Fibroblast of lung (primary cell): Measurements from ENCODE around the gene PPP2R1B. TPM values are rescaled to one million over a fixed set of nuclear protein-coding genes. Genes with fewer than 3 reads are reported as not detected.

Experiments used
- DNase-seq, 2 donors: peaks; one replicate each; pipeline versions ENCODE4 v3.0.0 to v3.0.0-alpha.2; 2010; ENCODE audit warnings: low read depth in 2 of 2
- H2AFZ ChIP-seq: 2 replicates; pipeline ENCODE4 v1.5.1; 2012; ENCODE audit warnings: low read length, control low read depth, inconsistent platforms
- H3K27ac ChIP-seq: 2 replicates; pipeline ENCODE4 v1.5.1; 2011; ENCODE audit warnings: low read length, control low read depth; ENCODE audit not compliant: insufficient read depth
- H3K27me3 ChIP-seq: 2 replicates; pipeline ENCODE4 v1.5.1; 2011; ENCODE audit warnings: mild to moderate bottlenecking, low read length; ENCODE audit not compliant: control insufficient read depth, insufficient read depth
- H3K36me3 ChIP-seq: 2 replicates; pipeline ENCODE4 v1.5.1; 2011; ENCODE audit warnings: low read length; ENCODE audit not compliant: control insufficient read depth, insufficient read depth
- H3K4me1 ChIP-seq: 2 replicates; pipeline ENCODE4 v1.5.1; 2011; ENCODE audit warnings: low read length; ENCODE audit not compliant: control insufficient read depth, insufficient read depth; ENCODE audit errors: extremely low read depth
- H3K4me2 ChIP-seq: 2 replicates; pipeline ENCODE4 v1.5.1; 2011; ENCODE audit warnings: low read length, control low read depth; ENCODE audit not compliant: insufficient read depth; ENCODE audit errors: extremely low read depth
- H3K4me3 ChIP-seq, 4 experiments: fragments of 200-600 bp in 1 of 4; sonication (generic) in 1 of 4; replicated peaks in 1 of 4; 2 replicates each; pipeline ENCODE4 v1.5.1; 2011 to 2016; ENCODE audit warnings: low read length in 4 of 4, low read depth in 3 of 4, mild to moderate bottlenecking in 3 of 4, control low read depth in 2 of 4, inconsistent platforms in 1 of 4, mixed read lengths in 1 of 4; ENCODE audit not compliant: insufficient read depth in 1 of 4; ENCODE audit errors: control extremely low read depth in 1 of 4
- H3K79me2 ChIP-seq: 2 replicates; pipeline ENCODE4 v1.5.1; 2012; ENCODE audit warnings: mild to moderate bottlenecking, low read length, inconsistent platforms; ENCODE audit not compliant: control insufficient read depth, insufficient read depth
- H3K9ac ChIP-seq: 2 replicates; pipeline ENCODE4 v1.5.1; 2011; ENCODE audit warnings: mild to moderate bottlenecking, low read length, control low read depth; ENCODE audit not compliant: insufficient read depth
- H3K9me3 ChIP-seq: 2 replicates; pipeline ENCODE4 v1.5.1; 2012; ENCODE audit warnings: low read depth, low read length; ENCODE audit not compliant: control insufficient read depth, insufficient read depth
- H4K20me1 ChIP-seq: 2 replicates; pipeline ENCODE4 v1.5.1; 2011; ENCODE audit warnings: low read length; ENCODE audit not compliant: control insufficient read depth, insufficient read depth; ENCODE audit errors: extremely low read depth
- EZH2 ChIP-seq: IDR thresholded peaks from 2 replicates; pipeline ENCODE4 v1.5.1; 2012; ENCODE audit warnings: low read length, control low read depth, mild to moderate bottlenecking; ENCODE audit errors: missing control alignments
- polyA plus RNA-seq, 2 donors: library from polyadenylated mRNA; depleted of rRNA in 1 of 2; stranded (reverse) in 1 of 2; unstranded in 1 of 2; fragments of >200 nt; gene quantifications; 2 replicates each; pipeline ENCODE4 v1.2.1, GENCODE V29; 2011 to 2012; ENCODE audit warnings: missing spikeins in 1 of 2
- total RNA-seq: library from RNA; depleted of rRNA; stranded (reverse); fragments of >200 nt; gene quantifications from 2 replicates; pipeline ENCODE4 v1.2.1, GENCODE V29; 2014
- TF ChIP-seq, protein P1 (sequence below), 2 donors: IDR thresholded peaks in 1 of 2; conservative IDR thresholded peaks in 1 of 2; 1 replicate in 1 of 2; 2 replicates in 1 of 2; pipeline ENCODE4 v1.5.1; 2011 to 2012; ENCODE audit warnings: low read length in 2 of 2, control low read depth in 1 of 2, inconsistent platforms in 1 of 2, low read depth in 1 of 2, mild to moderate bottlenecking in 1 of 2

The PPP2R1B gene
- total and polyA plus RNA-seq, 2 donors (not counting 1 experiment from before 2014, with no cell fraction given), result 40.3 to 43.1 TPM

GRCh38 chr11:111761036-111761435 lies 5.2 kb downstream of the PPP2R1B start:
- no peak overlapping the region for H3K4me2 ChIP-seq
- H3K79me2 ChIP-seq, result peaks cover 35% of the 10 kb centered on the region
- H3K36me3 ChIP-seq, result peaks cover 7% of the 10 kb centered on the region
- H3K4me1 ChIP-seq, result peaks cover 2% of the 10 kb centered on the region
- H2AFZ ChIP-seq, result no peak overlapping the region
- peak in 1 of 2 donors; percentile 26 for DNase-seq
- H3K4me3 ChIP-seq, result no peak overlapping the region
- no peaks in the 10 kb centered on the region for H3K27me3 ChIP-seq
- no peak overlapping the region for H3K9ac ChIP-seq
- no peaks in the 10 kb centered on the region for H4K20me1 ChIP-seq
- no peak overlapping the region for H3K27ac ChIP-seq
- no peaks in the 10 kb centered on the region for H3K9me3 ChIP-seq
- no peak for TF ChIP-seq EZH2

DNA sequence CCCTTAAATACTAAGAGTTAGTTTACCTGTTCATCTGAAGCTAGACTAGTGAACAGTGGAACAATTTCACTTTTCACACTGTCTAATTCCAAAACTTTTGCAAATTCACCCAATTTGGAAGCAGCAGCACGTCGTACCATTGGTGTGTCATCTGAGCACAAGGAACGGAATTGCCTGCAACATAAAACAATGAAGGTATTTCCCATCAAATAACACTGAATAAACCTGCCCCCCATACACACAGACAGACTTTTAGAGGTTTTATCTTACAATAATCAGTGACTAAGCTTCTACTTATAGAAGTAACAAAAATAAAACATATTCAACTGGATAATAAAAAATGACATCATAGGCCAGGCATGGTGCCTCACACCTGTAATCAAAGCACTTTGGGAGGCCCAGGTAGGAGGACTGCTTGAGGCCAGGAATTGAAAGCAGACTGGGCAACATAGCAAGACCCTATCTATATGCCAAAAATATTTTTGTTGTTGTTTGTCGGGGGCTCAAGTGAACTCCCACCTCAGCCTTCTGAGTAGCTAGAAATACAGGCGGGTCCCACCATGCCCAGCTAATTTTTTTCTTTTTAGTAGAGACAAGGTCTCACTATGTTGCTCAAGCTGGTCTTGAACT lies 6.3 kb downstream of the PPP2R1B start:
- Histone ChIP-seq H3K4me2 (no peak overlapping the region), H3K27ac (no peak overlapping the region), H3K79me2 (peaks cover 23% of the 10 kb centered on the region), H3K9ac (no peak overlapping the region), H3K4me1 (peaks cover 2% of the 10 kb centered on the region), H4K20me1 (no peaks in the 10 kb centered on the region), H3K9me3 (no peaks in the 10 kb centered on the region), H2AFZ (no peak overlapping the region), H3K27me3 (no peaks in the 10 kb centered on the region), H3K4me3 (no peak overlapping the region), H3K36me3 (peaks cover 7% of the 10 kb centered on the region)
- no peak for DNase-seq
- no peak for TF ChIP-seq EZH2
- TF ChIP-seq, protein P1, sequence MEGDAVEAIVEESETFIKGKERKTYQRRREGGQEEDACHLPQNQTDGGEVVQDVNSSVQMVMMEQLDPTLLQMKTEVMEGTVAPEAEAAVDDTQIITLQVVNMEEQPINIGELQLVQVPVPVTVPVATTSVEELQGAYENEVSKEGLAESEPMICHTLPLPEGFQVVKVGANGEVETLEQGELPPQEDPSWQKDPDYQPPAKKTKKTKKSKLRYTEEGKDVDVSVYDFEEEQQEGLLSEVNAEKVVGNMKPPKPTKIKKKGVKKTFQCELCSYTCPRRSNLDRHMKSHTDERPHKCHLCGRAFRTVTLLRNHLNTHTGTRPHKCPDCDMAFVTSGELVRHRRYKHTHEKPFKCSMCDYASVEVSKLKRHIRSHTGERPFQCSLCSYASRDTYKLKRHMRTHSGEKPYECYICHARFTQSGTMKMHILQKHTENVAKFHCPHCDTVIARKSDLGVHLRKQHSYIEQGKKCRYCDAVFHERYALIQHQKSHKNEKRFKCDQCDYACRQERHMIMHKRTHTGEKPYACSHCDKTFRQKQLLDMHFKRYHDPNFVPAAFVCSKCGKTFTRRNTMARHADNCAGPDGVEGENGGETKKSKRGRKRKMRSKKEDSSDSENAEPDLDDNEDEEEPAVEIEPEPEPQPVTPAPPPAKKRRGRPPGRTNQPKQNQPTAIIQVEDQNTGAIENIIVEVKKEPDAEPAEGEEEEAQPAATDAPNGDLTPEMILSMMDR (conservative IDR thresholded peaks at IDR 0.05 in 1 of 2, IDR thresholded peaks at IDR 0.05 in 1 of 2; ENCODE audit: low read depth in 1 of 2, low read length in 2 of 2), result no peak

- TF ChIP-seq, protein P1 (conservative IDR thresholded peaks at IDR 0.05 in 1 of 2, IDR thresholded peaks at IDR 0.05 in 1 of 2; ENCODE audit: low read depth in 1 of 2, low read length in 2 of 2), result no peak
- no peak for TF ChIP-seq EZH2
- H3K27ac ChIP-seq, result no peak overlapping the region
- H3K27me3 ChIP-seq, result no peaks in the 10 kb centered on the region
- H4K20me1 ChIP-seq, result no peaks in the 10 kb centered on the region
- no peak for DNase-seq
- H3K9ac ChIP-seq, result no peak overlapping the region
- H2AFZ ChIP-seq, result no peak overlapping the region
- no peaks in the 10 kb centered on the region for H3K9me3 ChIP-seq
- peaks cover 20% of the 10 kb centered on the region for H3K79me2 ChIP-seq
- H3K4me1 ChIP-seq, result peaks cover 2% of the 10 kb centered on the region
- H3K4me3 ChIP-seq, result no peak overlapping the region
- no peak overlapping the region for H3K4me2 ChIP-seq
- H3K36me3 ChIP-seq, result peaks cover 7% of the 10 kb centered on the region
Measured at GRCh38 chr11:111759376-111759775, 6.8 kb downstream of the PPP2R1B start.
